Jurkat, Clone E6-1 (cell line): Measurements from ENCODE around the gene GNAO1.

ENCODE experiments used
- DNase-seq: peaks from one replicate; pipeline ENCODE4 v3.0.0-alpha.2; 2011; ENCODE audit warnings: low read depth, low spot score
- H3K4me3 ChIP-seq: 2 replicates; pipeline ENCODE4 v1.5.1; 2011; ENCODE audit warnings: mild to moderate bottlenecking, low read length, control low read depth, moderate library complexity

Gene GNAO1

GRCh38 chr16:56320056-56320455, 128.8 kb downstream of the GNAO1 start:
- no peak overlapping the region for H3K4me3 ChIP-seq
- DNase-seq, result no peak

DNA sequence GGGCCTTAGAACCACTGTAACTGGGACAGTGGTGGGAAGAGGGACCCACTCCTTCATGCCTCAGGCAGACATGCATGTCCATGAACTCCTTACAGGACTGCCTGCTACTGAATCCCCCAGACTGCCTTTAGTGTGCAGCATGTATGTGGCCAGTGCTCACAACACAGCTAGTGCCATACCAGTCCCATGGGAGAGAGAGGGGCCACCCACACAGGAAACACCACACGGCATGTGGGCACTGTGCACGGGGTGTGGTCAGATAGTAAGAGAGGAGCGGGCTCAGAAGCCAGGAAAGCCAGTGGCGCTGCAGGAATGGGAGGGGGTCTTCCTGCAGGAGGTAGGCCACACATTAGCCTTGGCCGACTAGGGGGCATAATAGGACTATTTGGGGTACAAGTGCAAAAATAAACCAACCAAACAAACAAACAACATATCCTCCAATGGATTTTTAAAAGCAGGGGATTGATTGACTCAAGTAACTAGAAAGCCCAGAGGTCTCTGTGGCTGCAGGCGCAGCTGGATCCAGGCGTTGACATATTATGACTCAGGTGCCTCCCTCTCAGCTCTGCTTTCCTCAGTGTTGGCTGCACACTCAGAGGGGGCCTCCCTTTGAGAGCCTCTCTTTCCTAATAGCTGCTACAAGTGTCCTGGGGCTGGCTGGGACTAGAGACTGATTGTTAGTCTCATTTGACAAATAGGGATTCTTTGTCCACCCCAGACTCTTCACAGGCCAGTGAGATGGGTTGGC, 129.7 kb downstream of the GNAO1 start:
- no peak overlapping the region for H3K4me3 ChIP-seq
- no peak for DNase-seq

GRCh38 chr16:56321571-56321970, 130.3 kb downstream of the GNAO1 start:
- DNase-seq, result no peak
- no peak overlapping the region for H3K4me3 ChIP-seq

- no peak overlapping the region for H3K4me3 ChIP-seq
- no peak for DNase-seq
Observed at GRCh38 chr16:56324406-56324805, 133.1 kb downstream of the GNAO1 start.

DNA sequence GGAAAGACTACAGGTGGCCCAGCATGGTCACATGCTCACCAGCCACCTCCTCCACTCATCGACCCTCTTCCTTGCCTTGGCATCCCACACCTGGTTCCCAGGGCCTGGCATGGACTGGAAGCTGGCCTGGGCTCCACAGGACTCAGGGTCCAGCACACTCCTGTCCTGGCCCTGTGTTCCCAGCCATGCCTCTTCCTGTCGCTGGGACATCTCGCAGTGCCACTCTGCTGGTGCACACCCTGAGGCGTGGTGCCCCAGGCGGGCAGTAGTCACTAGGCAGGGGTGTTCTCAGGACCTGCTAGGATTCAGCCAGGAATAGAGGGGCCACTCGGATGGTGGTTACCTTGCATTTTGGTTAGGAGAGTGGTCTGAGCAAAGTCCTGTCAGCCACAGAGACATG, 134.7 kb downstream of the GNAO1 start:
- H3K4me3 ChIP-seq, result no peak overlapping the region
- no peak for DNase-seq

GRCh38 chr16:56327071-56327928, 136.0 kb downstream of the GNAO1 start:
- no peak for DNase-seq

GRCh38 chr16:56327929-56328258, 136.6 kb downstream of the GNAO1 start:
- no peak overlapping the region for H3K4me3 ChIP-seq
- no peak for DNase-seq

More at GRCh38 chr16:56327071-56327928, 136.0 kb downstream of the GNAO1 start:
- no peak overlapping the region for H3K4me3 ChIP-seq

GRCh38 chr16:56328276-56329022, 137.2 kb downstream of the GNAO1 start:
- no peak overlapping the region for H3K4me3 ChIP-seq
- no peak for DNase-seq

DNA sequence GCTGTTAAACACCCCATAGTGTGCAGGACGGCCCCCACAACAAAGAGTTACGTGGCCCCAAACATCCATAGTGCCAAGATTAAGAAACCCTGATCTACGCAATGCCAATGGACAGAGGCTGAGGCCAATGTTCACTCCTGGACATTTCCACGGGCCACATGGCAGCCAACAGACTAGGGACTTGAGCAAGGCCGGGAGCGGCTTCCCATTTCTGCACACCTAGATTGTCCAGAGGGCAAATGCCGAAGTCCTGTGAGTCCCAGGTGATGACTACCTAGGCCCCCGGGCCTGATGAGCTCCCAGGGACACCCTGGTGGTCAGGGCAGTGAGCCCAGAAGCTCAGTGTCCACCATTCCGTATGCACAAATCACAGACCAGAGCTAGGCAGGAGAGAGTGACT, 138.6 kb downstream of the GNAO1 start:
- H3K4me3 ChIP-seq, result no peak overlapping the region

DNA sequence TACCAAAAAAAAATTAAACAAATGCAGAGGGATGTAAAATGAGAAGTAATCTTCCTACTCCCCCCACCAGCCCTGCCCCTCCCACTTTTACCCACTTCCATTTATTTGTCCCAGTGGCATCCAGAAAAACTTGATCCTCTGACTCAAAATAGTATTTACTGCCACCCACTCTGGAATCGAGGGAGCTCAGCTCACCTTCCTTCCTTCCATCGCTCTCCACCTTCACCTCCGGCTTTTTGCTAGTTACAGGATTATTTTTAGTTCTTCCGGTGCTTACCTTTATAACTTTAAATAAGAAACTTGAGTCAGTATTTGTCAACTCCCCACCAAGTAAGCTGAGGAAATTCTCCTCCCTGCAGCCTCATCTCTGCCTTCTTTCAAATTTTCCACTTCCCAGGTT, 139.2 kb downstream of the GNAO1 start:
- DNase-seq, result no peak
- no peak overlapping the region for H3K4me3 ChIP-seq

More for the DNA sequence above, 138.6 kb downstream of the GNAO1 start:
- DNase-seq, result no peak

DNA sequence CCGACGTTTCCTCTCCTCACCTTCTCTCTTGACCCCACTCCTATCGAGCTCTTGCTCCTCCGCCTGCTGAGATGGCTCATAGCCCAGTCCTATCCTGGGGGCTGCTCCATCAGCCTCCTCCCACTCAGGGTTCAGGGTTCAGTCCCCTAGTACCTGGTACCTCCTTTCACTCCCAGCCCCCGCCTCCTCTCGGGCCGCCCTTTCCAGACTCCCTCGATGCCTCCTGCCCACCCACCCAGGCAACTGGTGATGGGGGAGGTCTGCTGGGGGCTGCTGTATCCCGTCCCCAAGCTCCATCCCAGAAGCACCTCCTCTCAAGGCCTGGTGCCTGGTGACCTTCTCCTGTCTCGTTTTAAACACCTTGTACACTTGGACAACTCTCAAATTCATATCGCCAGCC, 140.1 kb downstream of the GNAO1 start:
- no peak overlapping the region for H3K4me3 ChIP-seq
- no peak for DNase-seq

GRCh38 chr16:56331915-56332314, 140.6 kb downstream of the GNAO1 start:
- no peak for DNase-seq
- H3K4me3 ChIP-seq, result no peak overlapping the region

DNA sequence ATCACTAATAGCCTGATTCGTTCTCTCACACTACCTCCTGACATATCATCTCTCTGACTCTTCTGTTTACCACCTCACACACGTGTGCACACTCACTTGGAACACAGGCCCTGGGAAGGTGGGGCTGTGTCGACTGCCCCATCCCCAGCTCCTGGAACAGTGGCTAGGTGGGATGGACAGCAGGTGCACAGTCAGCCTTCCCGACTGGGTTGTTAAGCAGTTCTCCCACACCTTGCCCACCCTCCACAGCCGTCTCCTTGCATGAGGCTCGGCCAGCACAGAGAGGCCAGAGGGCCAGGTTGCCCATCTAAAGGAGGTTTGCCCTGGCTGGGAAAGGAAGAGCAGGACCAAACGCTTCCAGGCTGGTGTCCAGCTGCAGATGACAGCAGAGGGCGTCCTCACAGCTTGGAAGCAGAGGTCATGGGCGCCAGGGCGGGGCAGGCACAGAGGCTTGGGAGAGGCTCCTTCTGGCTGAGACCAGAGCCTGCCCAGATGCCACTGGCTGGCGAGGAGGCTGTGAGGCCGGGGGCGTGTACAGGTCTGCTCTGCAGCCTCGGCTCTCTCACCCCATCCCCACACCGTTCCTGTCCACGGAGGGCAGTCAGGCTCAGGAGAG, 141.3 kb downstream of the GNAO1 start:
- no peak for DNase-seq
- H3K4me3 ChIP-seq, result no peak overlapping the region

DNA sequence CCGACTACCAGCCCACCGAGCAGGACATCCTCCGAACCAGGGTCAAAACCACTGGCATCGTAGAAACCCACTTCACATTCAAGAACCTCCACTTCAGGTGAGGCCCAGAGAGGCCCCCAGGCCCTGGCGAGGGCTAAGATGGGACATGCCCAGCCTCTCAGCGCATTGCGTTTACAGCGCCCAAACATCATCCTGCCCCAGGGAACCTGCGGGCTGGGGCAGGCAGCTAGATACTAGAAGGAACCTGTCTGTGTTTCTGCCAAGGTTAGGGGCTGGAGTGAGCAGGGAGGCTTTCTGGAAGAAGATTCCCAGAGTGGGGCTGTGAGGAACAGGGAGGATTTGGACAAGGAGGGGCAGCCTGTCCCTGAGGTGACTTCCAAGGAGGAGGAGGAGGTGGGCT, 143.5 kb downstream of the GNAO1 start:
- no peak for DNase-seq
- H3K4me3 ChIP-seq, result no peak overlapping the region

GRCh38 chr16:56336071-56336688, 144.9 kb downstream of the GNAO1 start:
- H3K4me3 ChIP-seq, result no peak overlapping the region
- no peak for DNase-seq

GRCh38 chr16:56336711-56337110, 145.4 kb downstream of the GNAO1 start:
- DNase-seq, result no peak
- no peak overlapping the region for H3K4me3 ChIP-seq

DNA sequence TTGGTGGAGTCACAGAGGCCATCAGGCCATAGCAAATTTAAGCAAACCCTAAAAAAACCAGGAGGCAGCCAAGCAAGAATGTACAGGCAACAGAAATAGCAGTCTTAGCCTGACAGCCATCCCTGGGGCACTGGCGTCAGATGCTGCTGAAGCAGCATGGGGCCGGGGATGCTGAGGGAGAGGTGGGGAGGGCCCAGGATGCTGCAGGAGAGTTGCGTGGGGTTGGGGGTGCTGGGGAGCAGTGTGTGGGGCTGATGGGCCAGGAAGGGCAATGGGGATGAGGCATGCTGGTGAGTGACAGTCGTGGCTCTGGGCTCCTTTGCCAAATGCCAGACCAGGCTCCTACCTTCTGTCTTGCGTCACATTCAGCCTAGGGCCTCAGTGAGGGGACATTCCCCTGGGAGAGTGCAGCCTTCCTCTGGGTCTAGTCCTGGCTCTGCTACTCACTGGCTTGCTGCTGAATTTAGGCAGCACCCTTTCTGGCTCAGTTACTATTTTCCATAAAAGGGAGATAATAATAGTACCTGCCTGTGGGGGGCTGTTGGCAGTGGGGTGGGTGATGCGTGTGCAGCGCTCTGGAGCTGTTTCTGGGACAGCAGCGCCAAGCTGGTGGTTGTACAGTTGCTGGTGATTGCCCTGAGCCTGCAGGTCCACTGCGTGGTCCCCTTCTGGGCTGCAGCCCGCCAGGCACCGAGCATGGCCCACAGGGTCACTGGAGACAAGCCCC, 146.0 kb downstream of the GNAO1 start:
- no peak overlapping the region for H3K4me3 ChIP-seq
- DNase-seq, result no peak

DNA sequence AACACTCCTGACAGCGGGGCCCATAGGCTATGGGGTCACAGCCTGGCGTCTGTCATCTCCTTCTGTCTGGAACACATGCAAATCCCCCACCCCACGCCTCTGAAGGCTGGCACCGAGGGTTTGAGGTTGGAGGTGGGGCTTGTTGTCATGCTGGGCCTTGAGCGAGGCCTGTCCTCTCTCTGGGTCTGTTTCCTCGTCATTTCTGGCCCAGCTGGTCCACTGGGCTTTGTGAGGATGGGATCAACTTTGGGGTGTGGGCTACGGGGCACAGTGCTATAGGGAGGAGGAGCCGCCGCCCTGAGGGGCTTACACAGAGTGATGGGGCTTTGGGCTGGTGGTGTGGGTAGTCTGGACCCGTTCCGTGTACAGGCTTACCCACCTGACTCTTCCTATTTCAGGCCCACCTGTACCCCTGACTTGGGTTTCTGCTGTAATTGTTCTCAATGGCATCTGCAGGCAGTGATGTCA, 146.6 kb downstream of the GNAO1 start:
- no peak overlapping the region for H3K4me3 ChIP-seq
- DNase-seq, result no peak
